NCI-H1417 treated with DMSO at 0.1 percent for 48 hours (cell line): ENCODE results near the gene ASPN.
A peak's percentile ranks its signal among the peaks of the same experiment; 100 is the strongest.

Experiments used
- DNase-seq: peaks from one replicate; lab custom pipeline; 2025; lab: John Stamatoyannopoulos, UW

ASPN gene

GRCh38 chr9:92468206-92468605 lies 14.1 kb downstream of the ASPN start:
- no peak for DNase-seq

- DNase-seq, result no peak
Measured at GRCh38 chr9:92467511-92467910, 14.8 kb downstream of the ASPN start.

DNA sequence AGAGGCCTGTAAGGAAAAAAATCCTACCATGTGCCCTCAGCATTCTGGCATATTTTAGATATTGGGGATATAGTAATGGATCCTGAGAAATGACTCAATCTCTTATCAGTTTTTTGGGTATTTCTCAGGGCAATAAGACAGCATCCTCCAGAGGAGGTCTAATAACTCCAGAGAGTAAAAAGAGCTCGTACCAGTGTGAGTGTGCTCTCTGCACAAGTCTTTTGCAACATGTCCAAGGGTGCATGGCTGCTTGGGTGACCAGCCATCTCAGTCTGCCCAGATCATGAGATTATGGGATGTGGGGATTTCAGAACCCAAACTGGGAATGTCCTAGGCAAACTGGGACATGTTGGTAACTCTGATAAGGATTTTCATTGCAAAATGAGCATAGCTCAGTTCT lies 15.3 kb downstream of the ASPN start:
- DNase-seq, result no peak

DNA sequence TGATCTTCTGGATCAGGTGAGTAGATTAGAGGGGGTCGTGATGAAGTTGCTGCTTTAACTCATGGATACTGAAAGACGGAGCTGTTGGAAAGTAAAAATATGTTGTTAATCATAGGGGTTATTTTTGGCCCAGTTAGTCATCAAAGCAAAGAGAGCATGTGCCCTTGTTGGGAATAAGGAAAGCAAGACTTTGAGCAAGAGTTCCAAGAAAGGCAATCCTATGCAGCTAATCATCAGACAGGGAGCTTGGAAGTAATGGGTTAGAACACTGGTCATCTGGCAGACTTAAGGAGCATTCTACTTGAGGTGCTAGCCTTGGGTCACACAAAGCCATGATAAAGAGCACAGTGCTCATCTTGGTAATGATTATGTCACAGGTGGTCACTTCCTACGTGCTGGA lies 18.3 kb downstream of the ASPN start:
- no peak for DNase-seq

- no peak for DNase-seq
Measured at GRCh38 chr9:92463387-92463786, 18.9 kb downstream of the ASPN start.

DNA sequence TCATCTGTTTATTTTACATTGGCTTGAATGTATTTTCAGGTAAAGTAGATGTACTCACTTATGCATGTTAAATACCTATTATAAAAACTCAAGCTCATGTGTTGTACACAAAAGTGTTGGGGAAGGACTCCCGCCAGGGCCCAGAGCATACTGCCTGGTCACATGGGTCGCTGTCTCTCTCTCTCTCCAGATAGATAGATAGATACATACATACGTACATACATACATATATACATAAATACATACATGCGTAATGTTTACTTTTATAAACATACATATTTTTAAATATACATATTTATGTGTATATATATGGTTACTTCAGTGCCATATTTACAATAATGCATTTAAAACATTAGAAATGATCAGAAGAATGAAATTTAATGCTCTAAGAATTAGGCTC lies 24.7 kb downstream of the ASPN start:
- DNase-seq, result no peak

- no peak for DNase-seq
Measured at GRCh38 chr9:92455217-92455616, 27.1 kb downstream of the ASPN start.

DNA sequence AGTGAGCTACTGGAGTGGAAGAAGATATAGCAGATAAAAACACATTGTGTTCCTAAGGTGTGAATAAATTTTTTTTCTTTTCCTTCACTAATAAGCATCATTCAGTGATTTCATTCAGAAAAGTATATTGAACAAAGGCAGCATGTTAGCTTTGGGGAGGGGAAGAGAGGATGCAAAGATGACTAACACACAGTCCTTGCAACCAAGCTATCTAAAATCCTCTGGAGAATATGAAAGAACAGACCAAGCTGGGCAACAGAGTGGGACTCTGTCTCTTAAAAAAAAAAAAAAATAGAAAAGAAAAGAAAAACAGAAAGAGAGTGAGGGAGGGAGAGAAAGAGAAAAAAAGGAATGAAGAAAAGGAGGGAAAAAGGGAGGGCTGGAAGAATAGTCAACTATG lies 35.8 kb downstream of the ASPN start:
- DNase-seq, result no peak

DNA sequence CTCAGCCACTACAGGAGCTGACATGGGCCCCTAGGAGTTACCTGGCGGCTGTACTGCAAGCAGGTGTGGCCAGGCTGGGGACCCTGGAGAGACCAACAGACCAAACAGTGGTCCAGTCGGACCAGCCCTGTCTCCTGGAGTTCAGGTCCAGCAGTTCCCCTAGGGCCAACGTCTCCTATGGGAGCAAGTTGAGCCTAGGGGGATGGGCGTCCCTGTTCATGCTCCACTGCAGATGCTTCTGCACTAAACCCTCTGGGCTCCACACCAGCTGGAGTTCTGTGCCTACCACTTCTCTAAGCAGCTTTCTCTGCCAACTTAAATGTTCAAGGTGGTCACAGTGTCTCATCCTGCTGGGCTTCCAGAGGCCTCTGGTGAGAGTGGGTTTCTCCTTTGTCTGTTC lies 37.5 kb downstream of the ASPN start:
- no peak for DNase-seq

DNA sequence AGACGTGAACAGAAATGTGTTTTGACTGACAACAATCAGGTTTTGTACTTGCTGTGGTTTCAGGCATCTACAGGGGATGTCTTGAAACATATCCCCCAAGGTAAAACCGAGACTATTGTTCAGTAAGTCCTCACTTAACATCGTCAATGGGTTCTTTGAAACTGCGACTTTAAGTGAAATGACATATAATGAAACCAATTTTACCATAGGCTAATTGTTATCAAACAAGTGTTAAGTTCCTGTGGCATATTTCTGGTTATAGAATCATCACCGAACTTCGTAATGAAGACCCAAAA lies 41.6 kb downstream of the ASPN start:
- no peak for DNase-seq

- no peak for DNase-seq
Measured at GRCh38 chr9:92439921-92440750, 42.2 kb downstream of the ASPN start.

DNA sequence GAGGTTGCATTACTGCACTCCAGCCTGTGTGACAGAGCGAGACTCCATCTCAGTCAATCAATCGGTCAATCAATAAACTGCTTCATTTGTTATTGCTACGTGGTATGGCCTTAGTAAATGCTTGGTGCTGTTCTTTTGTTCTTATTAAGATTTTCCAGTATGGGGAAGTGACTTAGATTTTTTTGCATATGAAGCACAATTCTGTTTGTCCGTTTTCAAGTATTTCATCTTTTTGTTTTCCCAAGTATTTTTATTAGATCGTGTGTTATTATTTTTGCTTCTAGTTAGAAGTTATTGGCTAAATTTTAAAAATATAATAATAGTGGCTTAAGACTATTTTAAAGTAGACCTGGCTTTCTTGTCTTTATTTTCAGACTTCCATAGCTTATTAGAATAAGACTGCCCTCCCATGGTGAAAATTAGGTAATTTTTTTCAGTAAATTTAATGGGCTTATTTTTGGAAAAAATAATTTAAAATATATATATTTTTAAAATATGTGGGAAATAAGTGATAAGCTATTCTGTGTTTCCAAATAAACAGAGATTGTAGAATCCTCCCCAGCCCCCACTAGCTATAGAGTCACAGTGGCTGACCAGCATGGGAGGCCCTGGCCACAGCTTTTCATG lies 43.3 kb downstream of the ASPN start:
- no peak for DNase-seq

GRCh38 chr9:92435263-92435662 lies 47.0 kb downstream of the ASPN start:
- no peak for DNase-seq

DNA sequence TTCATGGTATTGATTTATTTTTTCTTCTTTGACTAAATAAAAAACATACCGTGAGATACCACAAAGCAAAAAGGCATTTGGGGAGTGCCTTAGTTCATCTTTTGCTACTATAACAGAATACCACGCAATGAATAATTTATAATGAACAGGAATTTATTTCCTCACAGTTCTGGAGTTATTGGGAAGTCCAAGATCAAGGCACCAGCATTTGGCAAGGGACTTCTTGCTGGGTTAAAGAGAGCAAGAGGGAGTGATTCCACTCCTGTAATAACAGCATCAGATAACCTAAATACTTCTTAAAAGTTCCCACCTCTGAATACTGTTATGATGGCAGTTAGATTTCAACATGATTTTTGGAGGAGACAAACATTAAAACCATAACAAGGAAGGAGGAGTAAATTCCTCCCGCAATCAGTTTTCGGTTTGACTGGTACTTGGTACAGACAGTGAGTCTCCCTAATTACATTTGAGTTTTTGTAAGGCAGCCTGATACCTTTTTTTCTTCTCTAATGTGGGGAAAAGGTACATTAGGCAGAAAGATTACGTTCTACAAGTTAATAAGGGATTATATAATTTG lies 49.2 kb downstream of the ASPN start:
- no peak for DNase-seq

DNA sequence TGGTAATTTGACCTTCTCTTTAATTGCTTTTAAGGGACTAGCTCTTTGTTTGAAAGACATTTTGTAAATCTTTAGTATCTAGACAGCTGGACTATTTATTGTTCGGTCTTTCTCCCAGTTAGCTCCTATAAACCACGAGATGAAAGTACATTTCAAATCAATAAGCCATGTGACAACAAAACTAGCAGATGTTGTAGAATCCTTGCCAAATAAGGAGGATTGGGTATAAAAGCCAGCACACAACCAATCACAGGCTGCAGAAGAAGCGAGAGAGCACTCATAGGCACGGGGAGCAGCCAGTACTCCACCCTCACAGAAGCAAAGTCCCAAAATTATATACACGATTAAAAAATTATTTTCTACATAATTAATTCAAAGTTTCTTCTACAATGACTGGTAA lies 50.0 kb downstream of the ASPN start:
- no peak for DNase-seq

GRCh38 chr9:92429836-92430235 lies 52.5 kb downstream of the ASPN start:
- no peak for DNase-seq

GRCh38 chr9:92426501-92427145 lies 55.7 kb downstream of the ASPN start:
- peak; percentile 98 for DNase-seq

- DNase-seq, result no peak
Measured at GRCh38 chr9:92425474-92425873, 56.8 kb downstream of the ASPN start.

GRCh38 chr9:92424340-92424739 lies 58.0 kb downstream of the ASPN start, which contains the start of gene OMD:
OMD (minus strand) TSS chr9:92424471; CDS start chr9:92417558, 6,913 bp downstream.
- DNase-seq, result no peak

DNA sequence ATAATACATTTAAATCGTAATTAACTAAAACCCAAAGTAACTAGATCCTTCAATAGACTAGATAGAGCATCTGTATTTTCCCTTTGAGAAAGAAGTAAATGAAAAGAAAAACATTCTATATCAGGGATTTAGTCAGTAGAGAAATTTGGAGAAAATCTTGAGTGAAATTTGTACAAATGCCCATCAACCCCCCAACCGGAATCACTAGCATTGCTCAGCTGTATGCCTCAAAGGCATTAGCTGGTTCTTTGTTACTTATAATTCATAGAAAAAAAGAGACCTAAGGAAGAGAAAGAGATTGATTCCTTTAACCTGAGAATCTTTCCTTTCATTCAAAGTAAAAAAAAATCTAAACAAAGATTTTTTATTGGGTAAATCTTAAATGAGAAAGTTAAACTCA lies 58.7 kb downstream of the ASPN start:
- DNase-seq, result no peak

DNA sequence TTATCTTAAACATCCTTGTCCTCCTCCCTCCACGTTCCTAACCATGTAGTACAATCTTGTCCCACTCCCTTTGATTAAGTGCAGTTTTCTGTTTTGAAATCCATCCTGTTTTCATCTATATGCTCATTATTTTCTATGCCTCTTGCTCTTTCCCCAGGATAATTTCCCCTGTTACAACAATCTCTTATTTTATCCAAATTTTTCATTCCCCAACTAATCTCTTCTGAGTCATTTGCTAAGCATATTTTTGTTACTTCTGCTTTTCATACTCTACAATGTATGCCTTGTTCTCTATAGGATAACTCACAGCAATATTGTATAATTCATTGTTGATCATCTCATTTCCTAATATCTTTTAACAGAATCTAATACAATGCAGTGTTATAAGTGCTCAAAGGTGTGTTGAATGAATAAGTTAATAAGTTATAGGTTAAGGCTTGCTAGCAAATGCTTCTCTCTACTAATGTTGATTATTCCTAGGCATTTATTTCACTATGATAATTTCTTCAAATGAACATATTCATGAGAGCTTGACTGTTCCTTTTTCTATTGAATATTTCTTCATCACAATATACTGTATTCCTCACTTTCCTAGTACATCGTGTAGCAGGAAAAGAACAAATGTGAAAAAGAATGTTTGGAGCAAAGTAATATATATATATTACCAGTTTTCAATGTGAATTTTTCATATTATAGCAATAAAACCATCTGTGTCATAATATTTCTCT lies 59.5 kb downstream of the ASPN start:
- no peak for DNase-seq

DNA sequence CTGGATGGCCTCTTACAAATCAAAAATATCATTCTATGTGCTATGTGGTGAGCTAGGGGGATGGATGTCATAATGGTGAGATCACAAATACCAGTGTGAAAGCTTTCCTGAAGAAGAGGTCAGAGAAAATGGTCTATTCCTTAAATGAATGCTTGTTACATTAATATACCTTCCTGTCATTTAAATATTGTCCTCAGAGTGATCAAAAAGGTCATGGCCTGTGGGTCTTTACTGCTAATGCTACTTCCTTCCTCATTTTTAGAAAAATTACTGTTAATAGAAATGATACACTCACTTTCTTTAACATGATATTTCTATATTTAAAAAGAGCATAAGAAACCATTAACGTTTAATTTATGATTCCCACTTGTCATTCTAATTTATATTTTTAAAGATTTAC lies 67.7 kb downstream of the ASPN start:
- DNase-seq, result no peak
